Right renal cortex interstitium (tissue), 3 donors: Measurements from ENCODE around the gene CACNA1B. TPM values are rescaled to one million over a fixed set of nuclear protein-coding genes. Genes with fewer than 3 reads are reported as not detected.
A peak's percentile ranks its signal among the peaks of the same experiment; 100 is the strongest.
"Not testable (repeated sequence)": the region's sequence is repeated elsewhere in the genome, so short reads cannot be mapped to it uniquely, and the experiment has no call there.

Experiments
- DNase-seq, 3 donors: peaks; one replicate each; pipeline ENCODE4 v3.0.0-alpha.2; 2013; ENCODE audit warnings: low read depth in 3 of 3, low spot score in 2 of 3
- polyA plus RNA-seq, 3 donors: library from polyadenylated mRNA; unstranded; fragments of 120-200 nt; gene quantifications; one replicate each; pipeline ENCODE4 v1.2.1, GENCODE V29; 2013; ENCODE audit not compliant: insufficient read length in 3 of 3

CACNA1B gene
- polyA plus RNA-seq, 3 donors = 0.11 to 0.18 (median 0.17) TPM

DNA sequence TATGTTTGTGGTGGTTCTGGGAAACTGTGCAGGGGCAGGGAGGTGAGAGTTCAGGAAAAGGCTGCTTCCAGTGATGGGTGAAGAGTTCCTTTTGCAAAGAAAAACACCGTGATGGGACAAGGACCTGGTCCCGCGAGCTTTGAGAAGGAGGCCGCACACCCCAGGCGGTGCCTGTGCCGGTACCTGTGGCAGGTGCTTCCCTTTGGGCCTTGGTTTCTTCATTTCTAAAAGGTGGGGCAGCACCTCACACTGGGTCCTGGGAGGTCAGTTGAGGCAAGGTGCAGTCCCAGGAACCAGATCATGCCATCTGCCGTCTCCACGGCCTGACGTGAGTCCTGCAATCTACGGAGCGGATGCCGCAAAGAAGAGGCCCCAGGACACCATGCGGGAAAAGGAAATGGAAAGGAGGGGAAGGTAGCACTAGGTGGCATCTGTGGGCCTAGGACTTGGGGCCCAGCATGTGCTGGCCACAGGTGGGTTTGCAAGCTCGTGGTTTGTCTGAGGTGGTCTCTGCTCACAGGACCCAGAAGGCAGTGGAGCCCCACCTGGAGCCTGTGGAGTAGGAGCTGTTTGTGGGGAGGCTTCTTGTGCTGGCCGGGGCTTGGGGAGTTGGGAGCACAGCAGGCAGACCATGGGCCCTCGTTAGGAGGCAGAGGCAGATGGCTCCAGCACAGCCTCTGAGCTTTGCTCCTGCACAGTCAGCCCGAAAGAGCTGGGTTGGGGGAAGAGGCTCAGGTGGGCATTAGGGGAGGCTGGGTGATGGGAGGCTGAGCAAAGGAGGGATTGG lies 131.6 kb downstream of the CACNA1B start:
- no peak for DNase-seq

DNA sequence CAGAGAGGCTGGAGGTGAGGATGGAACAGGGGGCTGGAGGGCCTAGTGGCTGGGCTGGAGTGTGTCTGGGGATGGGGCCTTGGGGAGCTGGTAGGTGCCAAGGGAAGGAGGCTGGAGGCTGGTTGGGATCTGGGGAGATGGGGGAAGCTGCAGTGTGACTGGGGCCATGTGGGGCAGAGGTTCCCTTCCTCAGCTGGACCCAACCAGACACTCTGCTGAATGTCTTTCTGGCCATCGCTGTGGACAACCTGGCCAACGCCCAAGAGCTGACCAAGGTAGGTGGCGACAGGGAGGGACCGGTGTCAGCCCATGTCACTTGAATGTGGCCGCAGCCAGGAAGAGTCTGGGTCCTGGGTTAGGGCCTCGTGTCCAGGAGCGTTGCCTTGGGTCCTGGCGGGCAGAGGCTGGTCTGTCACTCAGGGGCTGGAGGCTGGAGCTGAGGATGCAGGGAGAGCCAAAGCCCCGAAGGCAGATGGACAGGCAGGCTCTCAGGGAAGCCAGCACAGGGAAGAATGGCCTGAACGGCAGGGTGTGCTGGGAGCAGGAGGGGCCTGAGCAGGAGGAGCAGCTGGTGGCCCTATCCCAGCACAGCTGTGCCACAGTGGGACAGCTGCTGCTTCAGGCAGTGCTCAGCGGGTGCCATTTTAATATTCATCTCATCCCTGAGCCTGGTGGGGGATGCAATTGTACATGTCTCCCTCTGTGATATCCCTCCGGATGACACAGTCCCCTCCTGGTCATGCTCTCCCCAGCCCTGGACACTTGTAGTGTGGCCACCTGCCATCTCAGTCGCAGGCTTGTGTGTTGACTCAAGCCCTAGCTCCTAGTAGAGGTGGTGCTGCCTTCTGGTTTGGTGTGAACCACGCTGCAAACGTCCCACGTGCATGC lies 132.5 kb downstream of the CACNA1B start:
- no peak for DNase-seq

DNA sequence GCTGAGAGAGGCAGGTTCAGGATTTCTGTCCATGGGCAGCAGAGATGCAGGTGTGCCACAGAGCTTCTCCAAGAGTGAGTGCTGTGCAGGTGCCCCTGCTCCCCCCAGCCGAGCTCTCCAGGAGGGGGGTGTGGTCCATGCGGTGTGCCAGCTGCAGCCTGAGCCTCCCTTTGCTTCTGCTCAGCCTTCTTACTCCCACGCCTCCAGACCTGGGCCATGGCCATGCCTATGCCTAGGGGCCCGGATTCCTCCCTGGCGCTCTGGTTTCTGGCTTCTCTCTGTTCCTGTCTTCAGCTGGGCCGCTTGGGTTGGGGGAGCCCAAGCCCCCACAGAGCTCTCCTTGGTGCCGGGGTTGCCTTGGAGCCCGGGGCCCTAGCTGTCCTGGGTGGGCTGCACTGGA lies 133.3 kb downstream of the CACNA1B start:
- DNase-seq = no peak

DNA sequence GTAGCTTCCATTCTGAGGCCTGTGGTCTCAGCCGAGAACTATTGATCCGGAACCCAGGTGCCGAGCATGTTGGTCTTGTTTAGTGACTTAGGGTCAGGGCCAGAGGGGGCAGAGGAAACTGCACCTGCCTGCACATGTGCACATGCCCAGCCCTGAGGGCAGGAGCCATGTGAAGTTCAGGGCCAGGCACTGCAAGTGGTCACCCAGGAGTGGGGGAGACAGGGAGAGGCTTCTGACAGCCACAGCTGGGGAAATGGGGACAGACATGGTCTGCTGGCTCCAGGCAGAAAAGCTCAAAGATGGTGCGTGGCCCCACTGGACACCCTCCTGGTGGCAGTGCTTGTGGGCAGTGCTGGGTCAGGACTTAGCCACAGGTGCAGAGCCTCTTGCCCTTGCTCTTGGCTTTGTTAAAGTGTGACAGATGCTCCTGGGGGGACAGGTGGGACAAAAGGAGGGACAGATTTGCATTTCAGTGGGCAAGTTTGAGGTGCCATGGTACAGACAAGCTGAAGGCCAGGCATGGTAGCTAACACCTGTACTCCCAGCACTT lies 134.4 kb downstream of the CACNA1B start:
- no peak for DNase-seq

DNA sequence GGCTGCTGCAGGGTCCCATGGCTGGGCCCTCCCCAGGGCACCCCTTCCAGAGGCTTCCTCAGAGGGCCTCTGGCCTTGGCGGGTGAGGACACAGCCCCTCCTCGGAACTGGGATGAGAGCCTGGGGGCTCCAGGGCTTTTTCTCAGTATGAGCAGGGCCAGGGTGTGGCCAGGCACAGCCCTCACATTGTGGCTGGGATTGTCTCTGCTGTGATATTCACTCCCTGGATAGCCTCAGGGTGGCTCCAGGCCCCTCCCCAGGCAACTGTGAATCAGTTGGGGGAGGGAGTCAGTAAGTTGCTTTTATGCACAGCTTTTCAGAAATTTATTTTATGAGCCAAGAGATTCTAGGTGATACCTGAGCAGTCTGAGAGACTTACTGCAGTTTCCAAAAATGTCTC lies 135.7 kb downstream of the CACNA1B start:
- no peak for DNase-seq

DNA sequence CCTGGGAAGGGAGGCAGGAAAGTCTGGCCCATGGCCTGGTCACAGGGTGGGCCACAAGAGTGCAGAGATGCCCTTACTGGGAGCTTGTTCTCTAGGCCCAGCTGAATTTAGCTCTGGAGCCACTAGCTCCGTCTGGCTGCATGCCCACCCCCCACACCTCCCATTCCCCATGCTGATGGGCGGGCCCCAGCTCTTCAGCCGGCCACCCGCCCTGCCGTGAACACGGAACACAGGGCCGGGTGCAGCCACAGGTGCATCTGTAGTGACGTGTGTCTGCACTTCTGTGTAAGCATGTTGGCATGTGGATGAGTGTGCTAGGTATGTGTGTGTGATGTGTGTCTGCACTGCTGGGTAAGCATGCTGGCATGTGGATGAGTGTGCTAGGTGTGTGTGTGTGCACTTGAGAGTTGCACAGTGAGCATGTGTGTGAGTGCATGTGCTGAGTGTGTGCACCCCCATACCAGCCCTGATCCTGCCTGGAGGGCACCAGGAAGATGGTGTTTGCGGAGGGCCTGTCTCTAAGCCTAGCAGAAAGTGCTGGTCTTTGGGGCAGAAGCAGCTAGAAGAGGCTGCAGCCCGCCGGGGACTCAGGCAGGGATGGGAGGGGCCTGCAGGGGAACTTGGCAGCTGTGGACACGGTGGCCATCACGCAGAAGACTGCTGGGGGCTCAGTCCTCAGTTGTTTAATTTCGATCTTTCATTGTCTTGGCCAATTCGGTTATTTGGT lies 136.4 kb downstream of the CACNA1B start:
- no peak for DNase-seq

DNA sequence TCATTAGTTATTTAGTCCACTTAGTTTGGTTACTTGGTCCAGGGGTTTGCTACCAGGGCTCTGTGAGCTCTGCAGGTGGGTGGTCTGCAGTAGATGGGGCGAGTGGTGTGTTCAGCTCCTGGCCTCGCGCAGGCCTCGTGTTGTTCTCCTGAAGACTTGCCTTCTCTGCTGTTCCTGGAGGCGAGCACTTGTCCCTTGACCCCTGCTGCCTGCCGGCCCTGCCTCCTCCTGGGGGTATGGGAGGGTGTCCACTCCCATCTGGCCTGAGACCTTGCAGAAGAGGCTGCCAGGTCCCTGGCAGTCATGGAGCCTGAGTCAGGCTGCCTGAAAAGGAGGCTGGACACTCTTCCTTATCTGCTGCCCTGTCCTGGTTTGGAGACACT lies 137.0 kb downstream of the CACNA1B start:
- DNase-seq = no peak

DNA sequence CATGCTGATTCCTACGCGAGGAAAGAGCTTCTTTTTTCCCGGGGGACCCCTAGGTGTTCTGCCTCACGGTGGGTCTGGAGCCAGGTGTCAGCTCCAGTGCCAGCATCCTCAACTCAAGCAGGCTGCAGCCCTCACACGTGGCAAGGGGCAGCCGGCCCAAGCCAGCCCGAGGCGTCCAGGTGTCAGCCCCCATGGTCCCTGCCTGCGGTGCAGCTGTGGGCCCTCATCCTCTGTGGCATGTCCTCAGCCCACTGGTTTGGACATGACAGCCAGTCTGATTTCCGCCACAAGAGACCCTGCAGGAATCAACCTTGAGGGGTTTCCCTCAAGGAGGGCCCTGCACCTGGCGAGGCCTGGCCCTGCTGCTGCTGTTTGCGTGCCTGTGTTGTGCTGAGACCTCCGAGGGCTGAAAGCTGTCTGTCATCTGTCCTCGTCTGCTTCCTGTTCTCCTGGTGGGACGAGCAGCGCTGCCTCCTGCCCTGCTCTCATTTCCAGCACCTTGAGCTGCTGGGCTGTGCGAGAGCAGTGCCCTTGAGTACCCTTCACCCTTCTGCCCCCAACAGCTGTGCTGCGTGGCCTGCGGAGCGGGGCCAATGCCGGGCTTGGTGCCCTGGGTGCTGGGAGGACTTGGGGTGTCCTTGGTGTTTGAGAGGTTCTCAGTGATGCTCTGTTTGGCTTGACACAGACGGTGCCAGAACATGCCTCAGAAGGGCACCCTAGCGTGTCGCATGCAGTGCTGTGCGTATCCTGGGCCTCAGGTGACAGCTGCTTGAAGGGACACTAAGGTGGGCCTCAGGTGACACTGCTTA lies 137.6 kb downstream of the CACNA1B start:
- DNase-seq = no peak

DNA sequence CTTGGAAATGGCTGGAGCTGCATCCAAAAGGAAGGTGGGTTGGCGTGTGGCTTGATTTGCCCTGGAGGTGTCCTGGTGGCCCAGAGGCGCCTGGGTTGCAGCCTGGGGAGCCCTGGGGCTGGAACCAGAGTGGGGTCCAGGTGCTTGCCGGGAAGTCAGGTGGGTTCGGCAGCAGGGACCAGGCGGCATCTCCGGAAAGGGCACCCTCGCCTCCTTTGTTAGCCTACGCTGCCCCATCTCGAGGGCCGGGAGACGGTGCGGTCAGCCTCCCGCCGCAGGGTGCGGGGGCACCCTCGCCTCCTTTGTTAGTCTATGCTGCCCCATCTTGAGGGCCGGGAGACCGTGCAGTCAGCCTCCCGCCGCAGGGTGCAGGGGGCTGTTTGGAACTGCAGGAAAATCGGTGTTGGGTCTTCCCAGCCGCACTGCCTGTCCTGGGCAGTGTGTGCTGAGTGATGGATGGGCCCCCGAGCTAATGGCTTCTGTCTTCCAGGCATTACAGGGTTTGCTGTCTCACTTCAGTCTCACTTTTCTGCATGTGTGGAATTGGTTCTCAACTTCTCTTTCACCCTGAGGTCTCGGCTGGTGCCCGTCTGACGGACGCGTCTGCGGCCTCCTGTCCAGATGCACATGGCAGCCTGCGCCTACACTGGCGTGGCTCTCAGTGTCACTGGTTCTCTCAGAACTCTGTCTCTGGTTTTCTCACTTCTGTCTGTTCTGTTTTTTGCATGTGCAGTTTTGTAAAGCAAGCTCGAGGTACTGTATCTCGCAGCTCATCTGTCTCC lies 139.0 kb downstream of the CACNA1B start:
- DNase-seq = no peak

DNA sequence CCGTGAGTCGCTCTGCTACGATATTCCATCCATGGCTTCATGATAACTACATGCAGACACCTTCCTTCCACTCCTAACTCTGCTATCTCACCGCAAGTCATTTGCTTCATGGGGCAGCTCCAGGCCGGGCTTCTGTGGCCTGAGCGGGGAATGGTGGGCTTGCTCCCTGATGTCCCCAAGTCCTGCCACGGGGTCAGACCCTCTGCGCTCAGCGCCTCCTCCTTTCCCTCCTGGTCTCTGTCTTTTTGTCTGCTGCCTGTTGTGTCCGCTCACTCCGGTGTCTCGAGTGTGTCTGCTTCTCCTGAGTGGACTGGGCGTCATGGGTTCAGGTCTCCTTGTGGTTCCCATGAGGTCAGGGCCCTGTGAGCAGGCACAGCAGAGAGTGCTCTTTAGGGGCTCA lies 139.6 kb downstream of the CACNA1B start:
- no peak for DNase-seq

DNA sequence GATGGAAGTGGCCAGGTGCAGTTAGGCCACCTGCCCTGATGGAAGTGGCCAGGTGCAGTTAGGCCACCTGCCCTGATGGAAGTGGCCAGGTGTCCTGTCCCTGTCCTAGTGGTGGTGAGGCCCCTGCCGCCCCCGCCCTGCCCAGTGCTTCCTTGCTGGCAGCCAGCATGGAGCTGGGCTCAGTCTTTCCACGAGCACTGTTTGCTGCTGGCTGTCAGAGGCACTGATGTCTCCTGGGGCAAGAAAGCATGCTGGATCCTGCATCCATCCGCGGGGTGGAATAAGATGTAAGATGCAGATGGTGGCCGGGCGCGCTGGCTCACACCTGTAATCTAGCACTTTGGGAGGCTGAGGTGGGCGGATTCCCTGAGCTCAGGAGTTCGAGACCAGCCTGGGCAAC lies 141.9 kb downstream of the CACNA1B start:
- DNase-seq = not testable (repeated sequence)

DNA sequence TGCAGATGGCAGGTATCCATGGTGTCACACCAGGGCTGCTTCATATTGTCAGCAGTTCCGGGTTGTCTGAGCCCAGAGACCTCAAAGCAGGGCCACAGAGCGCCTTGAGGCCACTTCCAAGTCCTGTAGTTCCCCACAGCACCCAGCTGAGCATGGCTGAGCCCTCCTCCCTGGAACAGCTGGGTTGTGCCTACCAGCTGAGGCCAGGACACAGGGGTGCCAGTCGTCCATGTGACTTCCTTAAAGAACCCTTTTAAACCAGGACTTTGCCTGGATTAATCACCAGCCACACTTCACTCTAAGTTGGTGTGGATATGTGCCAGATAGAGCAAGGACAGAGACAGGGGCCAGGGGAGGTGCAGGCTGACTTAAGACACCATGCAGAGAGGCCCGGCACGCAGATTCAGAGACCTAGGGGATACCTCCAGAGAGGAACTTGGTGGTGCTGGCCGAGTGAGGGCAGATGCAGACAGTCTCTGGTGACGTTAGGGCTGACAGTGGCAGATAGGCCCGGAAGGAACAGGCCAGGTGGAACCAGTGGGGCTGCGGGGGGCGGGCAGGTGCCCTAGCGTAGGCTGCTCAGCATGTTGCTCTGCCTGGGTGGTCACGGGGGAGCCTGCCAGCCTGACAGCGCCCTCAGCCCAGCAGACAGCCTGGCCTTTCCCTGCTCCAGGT lies 142.7 kb downstream of the CACNA1B start:
- no peak for DNase-seq

DNA sequence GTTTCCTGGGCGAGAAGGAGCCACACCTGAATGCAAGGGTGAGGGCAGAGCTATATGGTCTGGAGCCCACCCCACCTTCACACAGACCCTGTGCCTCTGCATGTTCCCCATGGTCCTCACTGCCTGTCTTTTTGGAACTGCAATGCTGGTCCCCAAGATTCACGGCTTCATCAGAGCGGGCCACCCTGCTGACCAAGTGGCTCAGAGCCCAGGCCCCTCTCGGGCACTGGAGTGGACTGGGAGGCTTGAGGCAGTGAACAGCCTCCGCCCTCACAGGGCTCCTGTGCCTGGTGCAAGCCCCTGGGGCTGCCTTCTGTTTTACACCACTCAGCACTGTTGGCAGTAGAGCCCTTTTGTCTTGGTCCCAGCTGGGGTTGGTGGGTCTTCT lies 143.2 kb downstream of the CACNA1B start:
- no peak for DNase-seq

DNA sequence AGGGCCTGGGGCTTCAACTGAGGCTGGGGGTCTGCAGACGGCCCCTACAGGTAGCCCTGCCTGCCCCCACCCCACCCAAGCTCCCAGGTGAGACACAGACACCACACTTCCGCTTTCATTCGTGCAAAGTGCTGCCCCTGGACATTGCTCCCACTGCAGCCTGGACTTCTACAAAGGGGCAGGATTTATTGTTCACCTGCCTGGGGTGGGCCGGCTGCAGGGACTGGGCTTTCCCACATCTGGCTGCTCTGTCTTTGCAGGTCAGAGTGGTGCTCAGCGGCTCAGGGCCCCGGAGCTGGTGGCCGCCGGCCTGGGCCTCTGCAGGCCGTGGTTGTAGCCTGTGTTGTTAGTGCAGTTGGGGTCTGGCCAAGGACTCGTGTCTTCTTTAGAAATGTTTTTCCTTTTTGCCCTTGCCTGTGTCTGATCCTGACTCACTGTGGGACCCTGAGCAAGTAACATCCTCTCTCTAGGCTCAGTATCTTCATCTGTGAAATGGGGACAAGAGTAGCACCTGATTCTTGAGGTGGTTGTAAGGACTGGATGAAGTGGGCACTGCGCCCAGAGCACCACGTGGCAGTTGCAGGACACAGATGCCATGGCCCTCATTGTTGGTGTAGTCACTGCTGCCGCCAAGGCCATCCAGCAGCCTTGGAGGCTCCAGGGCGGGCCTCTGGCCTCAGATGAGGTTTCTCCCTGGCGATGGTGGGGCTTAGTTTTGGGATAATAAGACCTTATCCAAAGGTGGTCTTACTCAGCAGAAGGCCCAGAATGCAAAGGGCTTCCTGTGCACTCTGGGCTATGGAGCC lies 143.9 kb downstream of the CACNA1B start:
- DNase-seq = no peak

DNA sequence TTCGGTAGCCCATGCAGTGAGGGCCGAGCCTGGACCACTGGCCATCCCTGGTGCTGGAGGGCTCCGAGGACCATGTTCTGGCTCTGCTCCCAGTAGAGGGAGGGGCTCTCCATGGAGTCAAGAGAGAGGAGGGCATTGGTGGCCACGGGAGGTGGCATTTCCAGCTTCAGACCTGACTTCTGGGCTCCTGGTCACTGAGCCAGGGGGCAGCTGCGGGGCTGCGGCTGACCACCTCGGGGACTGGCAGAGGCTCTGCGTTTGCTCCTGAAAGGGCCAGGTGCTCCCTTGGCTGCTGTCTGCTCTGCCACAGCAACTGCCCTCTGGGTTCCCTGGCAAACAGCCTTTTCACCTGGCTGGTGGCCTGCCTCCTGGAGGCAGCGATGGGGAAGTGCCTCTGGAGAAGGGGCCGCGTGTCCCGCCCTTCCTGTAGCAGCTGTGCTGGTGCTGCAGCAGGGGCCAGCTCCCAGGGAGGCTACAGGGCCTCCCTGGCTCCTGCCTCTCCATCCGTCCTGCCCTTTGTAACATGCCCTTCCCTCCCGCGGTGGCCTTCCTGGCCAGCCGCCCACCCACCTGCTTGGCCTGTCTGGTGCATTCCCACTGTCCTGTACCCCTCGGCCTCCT lies 144.6 kb downstream of the CACNA1B start:
- peak in 1 of 3 donors; percentile 4 for DNase-seq

DNA sequence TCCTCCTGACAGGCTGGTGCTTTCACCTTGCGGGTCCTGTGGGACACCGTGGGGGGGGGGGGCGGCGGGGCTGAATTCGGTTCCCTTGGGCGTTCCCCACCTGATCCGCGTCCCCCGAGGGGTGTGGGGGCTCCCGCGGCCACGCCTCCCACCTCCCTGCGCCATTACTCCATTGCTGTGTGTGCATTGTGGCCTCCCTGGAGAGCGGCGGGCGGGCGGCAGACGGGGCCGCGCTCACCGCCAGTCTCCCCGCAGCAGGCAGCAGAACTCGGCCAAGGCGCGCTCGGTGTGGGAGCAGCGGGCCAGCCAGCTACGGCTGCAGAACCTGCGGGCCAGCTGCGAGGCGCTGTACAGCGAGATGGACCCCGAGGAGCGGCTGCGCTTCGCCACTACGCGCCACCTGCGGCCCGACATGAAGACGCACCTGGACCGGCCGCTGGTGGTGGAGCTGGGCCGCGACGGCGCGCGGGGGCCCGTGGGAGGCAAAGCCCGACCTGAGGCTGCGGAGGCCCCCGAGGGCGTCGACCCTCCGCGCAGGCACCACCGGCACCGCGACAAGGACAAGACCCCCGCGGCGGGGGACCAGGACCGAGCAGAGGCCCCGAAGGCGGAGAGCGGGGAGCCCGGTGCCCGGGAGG lies 145.3 kb downstream of the CACNA1B start:
- DNase-seq = no peak
